GM21786 (cell line): ENCODE data around the gene ADCY1.
"Not testable (repeated sequence)": the region's sequence is repeated elsewhere in the genome, so short reads cannot be mapped to it uniquely, and the experiment has no call there.

ENCODE experiments used
- ATAC-seq: cut with Tn5 transposase; IDR thresholded peaks from one replicate; pipeline ENCODE4 v1.9.1; 2021; ENCODE audit not compliant: unreplicated experiment

The ADCY1 gene

DNA sequence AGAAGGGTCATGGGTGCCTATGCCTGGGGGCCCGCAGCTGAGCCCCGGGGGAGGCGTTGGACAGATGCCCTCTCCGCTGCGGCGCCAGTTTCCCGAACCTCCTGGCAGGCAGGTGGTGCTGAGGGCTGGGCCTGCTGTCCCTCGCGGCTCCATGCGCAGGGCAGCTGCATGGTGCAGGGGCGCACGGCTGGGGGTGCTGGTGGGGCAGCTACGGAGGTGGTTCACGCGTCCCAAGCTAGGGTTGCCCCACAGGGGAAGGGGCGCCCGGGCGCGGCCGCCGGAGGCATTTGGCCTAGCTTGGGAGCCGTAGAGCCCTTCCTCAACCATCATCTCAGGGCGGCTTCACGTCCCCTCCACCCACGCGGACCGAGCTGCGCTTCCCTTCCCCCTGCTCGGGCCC, 152.7 kb downstream of the ADCY1 start:
- ATAC-seq: no peak

- ATAC-seq: not testable (repeated sequence)
Observed at GRCh38 chr7:45731692-45732443, 157.7 kb downstream of the ADCY1 start.

- not testable (repeated sequence) for ATAC-seq
Observed at GRCh38 chr7:45738920-45739319, 164.8 kb downstream of the ADCY1 start.

GRCh38 chr7:45740573-45740972, 166.4 kb downstream of the ADCY1 start:
- not testable (repeated sequence) for ATAC-seq

DNA sequence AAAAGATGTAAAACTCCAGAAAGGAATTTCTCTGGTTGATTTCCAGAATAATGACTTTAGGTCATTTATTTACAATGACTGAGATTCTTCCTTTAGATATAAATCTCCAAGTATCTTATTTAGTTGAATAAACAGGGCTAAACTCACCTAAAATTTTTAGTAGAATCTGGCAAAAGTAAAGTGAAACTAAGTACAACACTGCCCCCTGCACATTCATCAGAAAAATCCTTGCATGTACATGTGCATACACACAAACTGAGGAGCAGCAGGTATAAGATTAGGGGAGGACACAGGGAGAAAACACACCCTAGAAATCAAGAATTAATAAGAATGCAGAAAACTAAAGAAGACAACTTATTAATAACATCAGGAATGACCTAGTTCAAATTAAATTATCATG, 174.8 kb downstream of the ADCY1 start:
- ATAC-seq: not testable (repeated sequence)

DNA sequence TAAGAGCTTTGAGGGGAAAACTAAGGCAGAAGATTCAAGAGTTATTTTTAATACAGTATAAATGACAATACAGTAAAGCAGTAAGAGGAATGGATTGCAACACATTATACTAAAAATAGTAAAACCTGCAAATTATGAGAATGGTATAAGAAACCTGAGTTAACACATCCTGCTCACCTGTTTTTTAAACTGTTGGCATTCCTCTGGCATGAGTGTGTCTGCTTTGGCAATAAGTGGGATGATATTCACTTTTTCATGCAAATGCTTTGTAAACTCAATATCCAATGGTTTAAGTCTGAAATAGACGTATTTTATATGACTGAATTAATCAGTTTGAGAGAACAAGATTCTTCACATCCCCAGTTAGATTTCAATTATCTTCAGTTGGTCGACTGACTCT, 177.2 kb downstream of the ADCY1 start:
- ATAC-seq: not testable (repeated sequence)

DNA sequence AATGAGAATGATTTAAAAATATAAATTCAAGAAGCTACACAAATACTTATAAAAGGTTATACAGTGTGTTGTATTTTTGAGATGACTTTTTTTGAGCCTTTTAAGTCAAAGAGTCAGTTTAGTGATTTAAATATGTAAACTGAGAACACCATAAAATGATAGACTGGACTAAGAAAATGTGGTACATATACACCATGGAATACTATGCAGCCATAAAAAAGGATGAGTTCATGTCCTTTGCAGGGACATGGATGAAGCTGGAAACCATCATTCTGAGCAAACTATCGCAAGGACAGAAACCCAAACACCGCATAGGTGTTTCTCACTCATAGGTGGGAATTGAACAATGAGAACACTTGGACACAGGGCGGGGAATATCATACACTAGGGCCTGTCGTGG, 182.2 kb downstream of the ADCY1 start:
- not testable (repeated sequence) for ATAC-seq

DNA sequence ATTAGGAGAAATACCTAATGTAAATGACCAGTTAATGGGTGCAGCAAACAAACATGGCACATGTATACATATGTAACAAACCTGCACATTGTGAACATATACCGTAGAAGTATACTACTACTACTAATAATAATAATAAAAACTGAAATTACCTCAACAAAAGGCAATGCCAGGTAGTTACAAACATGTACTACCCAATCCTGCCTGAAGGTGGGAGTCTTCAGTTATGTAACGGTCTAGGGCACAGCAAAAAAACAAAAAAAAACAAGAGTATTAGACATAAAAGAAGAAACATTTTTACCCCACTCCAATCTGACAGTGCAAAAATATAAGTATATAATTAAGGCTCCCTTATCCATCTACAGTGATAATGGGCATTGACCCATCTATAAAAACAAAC, 182.6 kb downstream of the ADCY1 start:
- ATAC-seq: not testable (repeated sequence)

DNA sequence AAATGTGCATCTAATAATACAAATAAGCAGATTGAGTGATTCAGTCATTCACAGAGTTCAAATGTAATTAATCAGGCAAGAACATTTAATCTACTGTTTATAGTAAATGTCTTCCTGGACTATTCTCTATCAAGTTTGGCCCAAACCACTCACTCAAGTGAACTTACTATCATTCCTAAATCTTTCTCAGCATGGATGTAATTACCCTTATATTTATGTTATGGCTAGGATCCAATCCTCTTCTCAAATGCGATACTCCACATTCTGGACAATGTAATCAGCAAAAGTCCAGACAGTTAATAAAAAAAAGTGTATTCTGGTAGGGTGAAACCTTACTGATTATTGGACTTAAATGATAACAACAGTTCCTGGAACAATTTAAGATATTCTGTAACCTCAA, 185.3 kb downstream of the ADCY1 start:
- ATAC-seq: not testable (repeated sequence)

GRCh38 chr7:45761545-45762205, 187.5 kb downstream of the ADCY1 start:
- ATAC-seq: not testable (repeated sequence)

DNA sequence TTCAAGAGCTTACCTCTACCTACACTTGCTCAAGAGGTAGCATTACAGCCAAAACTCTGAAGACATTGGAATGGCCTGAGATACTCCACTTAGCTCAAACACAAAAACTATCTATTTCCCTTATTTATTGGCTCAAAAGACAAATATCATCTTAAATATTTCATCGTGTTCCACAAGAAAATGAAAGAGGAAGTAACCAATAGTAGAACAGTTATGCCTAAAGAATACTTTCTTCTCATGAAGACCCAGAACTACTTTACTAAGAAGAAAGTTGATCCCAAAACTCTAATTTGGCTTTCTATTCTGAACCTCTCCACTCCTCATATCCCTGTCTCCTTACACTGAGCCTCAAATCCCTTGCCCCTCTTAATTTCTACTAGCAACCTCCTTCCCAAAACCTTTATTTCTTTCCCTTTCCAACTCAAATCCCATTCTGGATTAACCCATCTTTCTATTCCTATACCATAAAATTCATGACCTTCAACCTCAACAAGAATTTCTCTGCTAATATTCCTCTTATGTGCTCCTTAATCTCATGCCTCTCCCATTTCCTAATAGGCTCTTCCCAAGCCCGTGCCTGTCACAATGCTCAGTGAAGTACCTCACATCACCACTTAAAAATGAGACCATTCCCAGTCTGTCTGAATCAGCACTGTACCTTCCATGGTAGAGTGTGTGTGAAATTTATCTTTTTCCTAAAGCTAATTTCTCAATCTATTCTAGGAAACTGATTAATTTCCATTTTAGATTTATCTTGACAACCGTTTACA, 188.2 kb downstream of the ADCY1 start:
- ATAC-seq: not testable (repeated sequence)

DNA sequence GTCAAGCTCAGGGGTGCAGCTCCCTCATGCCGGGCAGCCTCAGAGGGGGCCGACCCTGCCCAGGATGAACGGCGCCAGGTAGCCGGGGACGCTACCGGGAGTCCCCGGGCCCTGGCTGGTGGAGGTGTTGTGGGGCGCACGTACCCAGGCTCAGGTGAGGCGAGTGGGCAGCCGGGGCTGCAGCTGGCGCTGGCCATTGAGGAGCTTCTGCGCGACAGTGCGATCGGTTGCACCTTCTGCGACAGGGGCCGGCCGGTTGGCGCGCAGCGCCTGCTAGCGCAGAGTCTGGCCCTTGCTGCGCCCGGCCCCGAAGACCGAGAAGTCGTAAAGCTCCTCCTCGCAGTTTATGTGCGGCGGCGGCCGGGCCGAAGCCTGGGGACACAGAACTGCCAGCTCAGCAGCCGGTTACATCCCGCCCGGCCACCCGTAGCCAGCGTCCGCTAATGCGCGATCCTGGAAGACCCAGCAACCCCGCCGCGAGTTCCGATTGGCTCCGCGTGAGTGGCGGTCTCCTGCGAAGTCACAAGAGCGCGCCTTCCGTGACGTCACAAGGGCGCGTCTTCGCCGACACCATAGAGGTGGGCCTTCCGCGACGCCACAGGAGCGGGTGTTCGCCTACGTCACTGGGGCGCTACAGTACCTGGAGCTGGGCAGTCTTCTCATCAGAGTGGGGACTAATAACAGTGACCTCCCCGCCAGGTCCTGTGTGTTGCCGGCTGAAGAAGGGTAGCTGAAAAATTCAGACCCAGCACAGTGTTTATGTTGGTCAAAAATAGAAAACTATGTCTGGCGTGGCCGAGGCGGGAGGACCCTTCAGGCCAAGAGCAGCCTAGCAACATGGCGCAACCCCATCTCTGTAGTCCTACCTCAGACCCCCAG, 194.6 kb downstream of the ADCY1 start:
- peak; percentile 100 for ATAC-seq

DNA sequence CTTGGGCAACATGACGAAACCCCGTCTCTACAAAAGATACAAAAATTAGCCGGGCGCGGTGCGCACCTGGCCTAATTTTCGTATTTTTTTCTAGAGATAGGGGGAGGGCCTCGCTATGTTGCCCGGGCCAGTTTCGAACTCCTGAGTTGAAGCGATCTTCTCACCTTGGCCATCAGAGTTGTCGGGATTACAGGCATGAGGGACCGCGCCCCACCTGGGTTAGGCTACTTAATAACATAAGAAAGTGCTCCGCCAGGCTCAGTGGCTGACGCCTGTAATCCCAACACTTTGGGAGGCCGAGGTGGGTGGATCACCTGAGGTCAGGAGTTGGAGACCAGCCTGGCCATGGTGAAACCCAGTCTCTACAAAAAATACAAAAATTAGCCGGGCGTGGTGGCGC, 195.5 kb downstream of the ADCY1 start:
- not testable (repeated sequence) for ATAC-seq
